HG02870 (cell line): Measurements from ENCODE around the gene MVK.
"Not testable (repeated sequence)": the region's sequence is repeated elsewhere in the genome, so short reads cannot be mapped to it uniquely, and the experiment has no call there.

Experiments
- ATAC-seq: cut with Tn5 transposase; IDR thresholded peaks from one replicate; pipeline ENCODE4 v1.9.1; 2021; ENCODE audit warnings: mild to moderate bottlenecking, moderate library complexity; ENCODE audit not compliant: unreplicated experiment

The MVK gene

GRCh38 chr12:109588461-109589239 is 15.1 kb downstream of the MVK start:
- ATAC-seq: no peak

- ATAC-seq: no peak
Measured at GRCh38 chr12:109589240-109589590, 15.6 kb downstream of the MVK start.

- ATAC-seq: no peak
Measured at GRCh38 chr12:109589691-109590245, 16.2 kb downstream of the MVK start.

DNA sequence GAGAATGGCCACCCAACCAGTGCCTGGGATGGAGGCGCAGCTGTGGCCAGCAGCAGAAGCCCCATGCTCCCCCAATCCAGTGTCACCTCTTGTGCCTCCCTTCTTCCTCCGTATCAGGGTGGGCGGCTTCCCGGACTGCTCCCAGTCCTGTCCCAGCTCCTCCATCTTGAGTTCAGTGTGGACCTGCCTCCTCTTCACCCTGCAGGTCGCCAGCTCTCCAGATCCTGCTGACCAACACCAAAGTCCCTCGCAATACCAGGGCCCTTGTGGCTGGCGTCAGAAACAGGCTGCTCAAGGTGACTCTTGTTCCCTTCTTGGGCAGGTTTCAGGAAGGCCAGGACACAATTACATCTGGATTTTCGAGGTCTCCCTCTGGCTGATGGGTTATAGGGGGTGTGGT is 17.0 kb downstream of the MVK start:
- no peak for ATAC-seq

GRCh38 chr12:109591041-109591440 is 17.4 kb downstream of the MVK start:
- ATAC-seq: no peak

- ATAC-seq: no peak
Measured at GRCh38 chr12:109592195-109592904, 18.8 kb downstream of the MVK start.

DNA sequence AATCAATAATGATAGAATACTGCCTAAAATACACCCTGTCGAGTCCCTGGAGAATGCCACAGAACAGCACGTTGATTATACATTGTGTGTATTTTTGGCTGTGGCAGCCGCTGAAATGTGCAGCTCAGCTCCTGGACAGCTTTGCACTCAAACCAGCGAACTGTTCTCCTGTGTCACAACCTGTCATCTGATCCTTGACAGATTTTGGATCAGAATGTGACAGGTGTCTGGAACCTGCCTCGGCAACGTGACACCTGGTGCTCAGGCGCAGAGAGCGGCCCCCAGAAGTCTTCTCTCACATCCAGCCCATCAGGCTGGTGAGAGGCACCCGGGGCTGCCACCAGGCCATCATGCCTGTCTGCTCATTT is 19.3 kb downstream of the MVK start:
- ATAC-seq: no peak

- no peak for ATAC-seq
Measured at GRCh38 chr12:109594556-109595317, 21.1 kb downstream of the MVK start.

DNA sequence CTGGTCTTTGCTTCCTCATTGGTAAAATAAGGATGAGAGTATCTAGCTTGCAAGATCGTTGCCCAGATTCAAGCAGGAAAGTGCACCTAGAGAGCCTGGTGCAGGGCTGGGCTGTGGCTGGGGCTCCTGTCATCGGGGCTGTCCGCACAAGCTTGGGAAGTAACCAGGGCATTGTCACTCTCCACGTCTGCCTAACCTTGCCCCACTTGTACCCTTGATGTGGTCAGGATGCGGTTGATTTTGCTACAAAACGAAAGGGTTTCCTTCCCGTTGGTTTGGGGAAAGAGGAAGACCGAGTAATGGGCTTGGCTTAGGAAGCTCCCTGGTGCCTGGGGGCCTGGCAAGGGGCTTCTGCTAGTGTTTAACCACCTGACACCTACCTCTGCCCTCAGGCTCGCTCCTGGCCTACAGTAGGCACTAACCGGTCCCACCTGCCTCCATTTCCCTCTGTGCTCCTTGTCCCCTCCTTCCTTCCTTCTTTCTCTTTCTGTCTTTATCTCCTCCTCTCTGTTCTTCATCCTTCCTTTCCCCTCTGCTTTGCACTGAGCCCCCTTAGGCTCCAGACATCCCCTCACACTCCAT is 21.8 kb downstream of the MVK start:
- ATAC-seq: no peak

- ATAC-seq: no peak
Measured at GRCh38 chr12:109596418-109597244, 23.0 kb downstream of the MVK start.

DNA sequence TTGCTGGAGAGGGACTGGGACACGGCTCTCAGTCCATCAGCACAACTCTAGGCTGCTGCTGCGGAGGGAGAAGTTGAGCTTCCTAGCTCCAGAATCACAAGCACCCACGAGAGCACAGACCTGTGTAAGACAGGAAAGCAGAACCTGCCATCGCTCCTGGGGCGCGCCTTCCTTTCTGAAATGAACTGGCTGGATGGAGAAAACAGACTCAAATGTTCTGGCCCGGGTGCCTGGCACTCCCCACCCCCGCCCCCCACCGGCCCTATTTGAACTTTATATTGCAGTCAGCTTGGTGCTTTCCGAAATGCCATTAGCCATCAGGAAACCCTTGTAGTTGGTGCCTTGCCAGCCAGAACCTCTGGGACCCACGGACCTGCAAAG is 23.8 kb downstream of the MVK start:
- ATAC-seq: no peak

GRCh38 chr12:109597795-109598427 is 24.3 kb downstream of the MVK start:
- ATAC-seq: no peak

- no peak for ATAC-seq
Measured at GRCh38 chr12:109598428-109598854, 24.8 kb downstream of the MVK start.

- no peak for ATAC-seq
Measured at GRCh38 chr12:109599087-109599486, 25.5 kb downstream of the MVK start.

- no peak for ATAC-seq
Measured at GRCh38 chr12:109600481-109600880, 26.9 kb downstream of the MVK start.

DNA sequence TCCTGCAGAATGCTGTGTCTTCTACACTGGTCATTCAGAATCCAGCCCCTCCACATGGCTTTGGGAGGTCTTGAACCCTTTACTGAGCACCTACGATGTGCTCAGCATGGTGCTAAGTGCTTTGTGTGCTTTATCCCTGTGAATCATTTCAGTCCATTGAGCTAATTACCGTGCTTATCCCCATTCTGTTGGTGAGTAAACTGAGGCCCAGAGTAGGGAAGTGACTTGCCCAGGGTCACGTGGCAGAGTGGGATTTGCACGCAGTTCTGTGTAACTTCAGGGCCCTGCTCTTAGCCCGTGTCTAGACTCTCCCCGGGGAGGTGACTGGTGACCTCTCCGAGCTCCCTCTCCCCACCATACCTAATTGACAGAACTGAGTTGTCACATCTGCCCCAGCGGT is 27.4 kb downstream of the MVK start:
- no peak for ATAC-seq

GRCh38 chr12:109601557-109601956 is 28.0 kb downstream of the MVK start:
- no peak for ATAC-seq

- ATAC-seq: not testable (repeated sequence)
Measured at GRCh38 chr12:109602132-109602531, 28.5 kb downstream of the MVK start.

DNA sequence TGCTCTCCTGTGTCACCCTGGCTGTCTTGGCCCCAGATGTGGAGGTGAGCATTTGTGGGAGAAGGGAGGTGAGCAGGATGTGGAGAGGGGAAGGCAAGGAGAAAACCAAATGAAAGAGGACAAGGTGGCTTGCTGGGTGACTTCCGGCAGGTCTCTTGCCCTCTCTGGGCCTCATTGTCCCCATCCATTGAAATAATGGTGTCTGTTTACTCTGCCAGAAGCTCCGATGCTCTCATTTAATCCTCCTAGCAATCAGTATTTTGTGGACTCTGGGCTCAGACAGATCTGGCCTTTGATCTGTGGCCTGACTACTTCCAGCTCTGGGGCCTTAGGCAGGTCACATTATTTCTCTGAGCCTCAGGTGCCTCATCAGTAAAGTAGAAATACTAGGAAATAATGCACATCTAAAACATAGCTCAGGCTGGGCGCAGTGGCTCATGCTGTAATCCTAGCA is 30.6 kb downstream of the MVK start:
- no peak for ATAC-seq

GRCh38 chr12:109605016-109605415 is 31.4 kb downstream of the MVK start:
- no peak for ATAC-seq
